Measurements from ENCODE around the gene RBM43.

DNA sequence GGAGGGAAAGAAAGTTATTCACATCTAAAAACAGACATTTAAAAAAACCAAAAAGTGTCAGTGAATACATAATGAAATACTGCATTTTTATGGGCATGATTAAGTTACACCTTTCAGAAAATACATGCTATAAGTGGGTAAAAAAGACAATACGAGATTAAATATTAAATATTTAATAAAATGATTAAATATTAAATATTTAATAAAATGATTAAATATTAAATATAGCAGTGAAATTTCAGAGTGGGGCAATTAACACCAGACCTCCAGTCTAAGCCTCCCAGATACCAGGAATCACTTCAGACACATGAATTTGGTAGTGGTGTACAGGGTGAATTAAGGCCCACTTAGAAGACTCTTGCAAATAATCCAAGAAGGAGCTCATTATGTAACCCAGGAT is 15.5 kb downstream of the RBM43 start:
- TF ChIP-seq, protein P1, sequence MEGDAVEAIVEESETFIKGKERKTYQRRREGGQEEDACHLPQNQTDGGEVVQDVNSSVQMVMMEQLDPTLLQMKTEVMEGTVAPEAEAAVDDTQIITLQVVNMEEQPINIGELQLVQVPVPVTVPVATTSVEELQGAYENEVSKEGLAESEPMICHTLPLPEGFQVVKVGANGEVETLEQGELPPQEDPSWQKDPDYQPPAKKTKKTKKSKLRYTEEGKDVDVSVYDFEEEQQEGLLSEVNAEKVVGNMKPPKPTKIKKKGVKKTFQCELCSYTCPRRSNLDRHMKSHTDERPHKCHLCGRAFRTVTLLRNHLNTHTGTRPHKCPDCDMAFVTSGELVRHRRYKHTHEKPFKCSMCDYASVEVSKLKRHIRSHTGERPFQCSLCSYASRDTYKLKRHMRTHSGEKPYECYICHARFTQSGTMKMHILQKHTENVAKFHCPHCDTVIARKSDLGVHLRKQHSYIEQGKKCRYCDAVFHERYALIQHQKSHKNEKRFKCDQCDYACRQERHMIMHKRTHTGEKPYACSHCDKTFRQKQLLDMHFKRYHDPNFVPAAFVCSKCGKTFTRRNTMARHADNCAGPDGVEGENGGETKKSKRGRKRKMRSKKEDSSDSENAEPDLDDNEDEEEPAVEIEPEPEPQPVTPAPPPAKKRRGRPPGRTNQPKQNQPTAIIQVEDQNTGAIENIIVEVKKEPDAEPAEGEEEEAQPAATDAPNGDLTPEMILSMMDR (IDR thresholded peaks at IDR 0.05) = no peak
- TF ChIP-seq EP300 (IDR thresholded peaks at IDR 0.05) = no peak
